Measurements from ENCODE around the gene SH3RF3.

Gene SH3RF3

GRCh38 chr2:109282865-109283264 lies 153.9 kb downstream of the SH3RF3 start:
- no peak for DNase-seq (ENCODE audit: low read depth in 3 of 3)

GRCh38 chr2:109284826-109285225 lies 155.8 kb downstream of the SH3RF3 start:
- DNase-seq (ENCODE audit: low read depth in 3 of 3) = no peak

- no peak for DNase-seq (ENCODE audit: low read depth in 3 of 3)
Observed at GRCh38 chr2:109285244-109285651, 156.2 kb downstream of the SH3RF3 start.

GRCh38 chr2:109287413-109287812 lies 158.4 kb downstream of the SH3RF3 start:
- no peak for DNase-seq (ENCODE audit: low read depth in 3 of 3)

GRCh38 chr2:109287838-109288237 lies 158.8 kb downstream of the SH3RF3 start:
- no peak for DNase-seq (ENCODE audit: low read depth in 3 of 3)

- DNase-seq (ENCODE audit: low read depth in 3 of 3) = no peak
Observed at GRCh38 chr2:109288544-109289368, 159.8 kb downstream of the SH3RF3 start.

GRCh38 chr2:109289504-109290222 lies 160.7 kb downstream of the SH3RF3 start:
- no peak for DNase-seq (ENCODE audit: low read depth in 3 of 3)

- no peak for DNase-seq (ENCODE audit: low read depth in 3 of 3)
Observed at GRCh38 chr2:109290887-109291643, 162.1 kb downstream of the SH3RF3 start.

- DNase-seq (ENCODE audit: low read depth in 3 of 3) = no peak
Observed at GRCh38 chr2:109292386-109292785, 163.4 kb downstream of the SH3RF3 start.

GRCh38 chr2:109293663-109294062 lies 164.7 kb downstream of the SH3RF3 start:
- DNase-seq (ENCODE audit: low read depth in 3 of 3) = no peak

GRCh38 chr2:109294523-109294922 lies 165.5 kb downstream of the SH3RF3 start:
- DNase-seq (ENCODE audit: low read depth in 3 of 3) = no peak

- DNase-seq (ENCODE audit: low read depth in 3 of 3) = no peak
Observed at GRCh38 chr2:109295070-109295780, 166.2 kb downstream of the SH3RF3 start.

GRCh38 chr2:109295781-109296117 lies 166.7 kb downstream of the SH3RF3 start:
- no peak for DNase-seq (ENCODE audit: low read depth in 3 of 3)

- DNase-seq (ENCODE audit: low read depth in 3 of 3) = no peak
Observed at GRCh38 chr2:109297566-109298490, 168.8 kb downstream of the SH3RF3 start.

GRCh38 chr2:109298851-109299250 lies 169.8 kb downstream of the SH3RF3 start:
- DNase-seq (ENCODE audit: low read depth in 3 of 3) = no peak

GRCh38 chr2:109299536-109299935 lies 170.5 kb downstream of the SH3RF3 start:
- no peak for DNase-seq (ENCODE audit: low read depth in 3 of 3)

- no peak for DNase-seq (ENCODE audit: low read depth in 3 of 3)
Observed at GRCh38 chr2:109300582-109300981, 171.6 kb downstream of the SH3RF3 start.

- no peak for DNase-seq (ENCODE audit: low read depth in 3 of 3)
Observed at GRCh38 chr2:109301746-109302145, 172.7 kb downstream of the SH3RF3 start.

GRCh38 chr2:109302319-109302718 lies 173.3 kb downstream of the SH3RF3 start:
- DNase-seq (ENCODE audit: low read depth in 3 of 3) = no peak

- DNase-seq (ENCODE audit: low read depth in 3 of 3) = no peak
Observed at GRCh38 chr2:109304242-109304641, 175.2 kb downstream of the SH3RF3 start.
